SK-N-MC (cell line): ENCODE measurements around the gene SRRM2.

Experiments
- DNase-seq: peaks from one replicate; pipeline ENCODE4 v3.0.0-alpha.2; 2011; ENCODE audit warnings: low read depth, low spot score
- H3K27ac ChIP-seq: fragments of 200-600 bp; sonication (generic); 2 replicates; pipeline ENCODE4 v1.5.1; 2016; ENCODE audit warnings: mixed run types
- H3K36me3 ChIP-seq: fragments of 200-600 bp; sonication (generic); 2 replicates; pipeline ENCODE4 v1.6.1; 2017; ENCODE audit warnings: antibody characterized with exemption, low read length, mixed read lengths; ENCODE audit not compliant: insufficient read depth
- H3K4me3 ChIP-seq: fragments of 200-600 bp; sonication (generic); 2 replicates; pipeline ENCODE4 v1.5.1; 2016
- H3K9ac ChIP-seq: fragments of 200-600 bp; sonication (generic); 2 replicates; pipeline ENCODE4 v1.8.0; 2017; ENCODE audit warnings: mixed run types, mixed read lengths; ENCODE audit not compliant: insufficient read length
- H3K9me3 ChIP-seq: fragments of 200-600 bp; sonication (generic); 2 replicates; pipeline ENCODE4 v1.6.1; 2017; ENCODE audit warnings: low read depth, mild to moderate bottlenecking, antibody characterized with exemption, low read length, moderate library complexity, mixed read lengths
- EZH2 ChIP-seq: fragments of 200-600 bp; sonication (generic); IDR thresholded peaks from one replicate; pipeline ENCODE4 v1.6.1; 2017; ENCODE audit warnings: antibody characterized with exemption
- FOXP2 ChIP-seq: optimal IDR thresholded peaks from 2 replicates; pipeline ENCODE3; 2011; ENCODE audit warnings: mild to moderate bottlenecking, moderate library complexity; ENCODE audit not compliant: insufficient read depth; ENCODE audit errors: extremely low read length, control extremely low read depth
- POLR2AphosphoS5 ChIP-seq: IDR thresholded peaks from 2 replicates; pipeline ENCODE4 v1.6.1; 2012; ENCODE audit warnings: mild to moderate bottlenecking, low read depth, low read length, borderline replicate concordance

SRRM2 gene

DNA sequence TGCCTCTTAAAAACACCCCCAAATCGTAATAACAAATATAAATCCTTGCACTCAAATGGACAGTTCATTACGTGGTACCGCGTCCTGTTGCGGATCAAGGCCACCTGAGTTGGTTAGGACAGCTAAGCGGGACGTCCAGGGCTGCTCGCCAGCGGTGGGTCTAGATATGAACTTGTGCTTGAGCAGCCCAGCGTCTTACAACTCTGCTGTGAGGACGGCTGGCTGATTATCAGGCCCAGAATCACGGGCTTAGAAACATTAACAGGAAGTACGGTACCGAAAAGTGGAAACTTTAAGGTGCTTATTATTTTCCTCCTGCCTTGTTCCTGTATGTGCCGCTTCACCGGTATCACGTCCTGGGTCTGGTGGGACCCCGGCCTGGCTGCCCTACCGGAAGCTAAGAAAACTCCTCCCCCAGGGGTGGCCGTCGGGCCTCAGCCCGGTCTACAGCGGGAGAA lies 832 bp upstream of the SRRM2 start:
- DNase-seq: no peak
- Histone ChIP-seq H3K27ac (peak overlapping the region; percentile 99), H3K36me3 (peaks cover 32% of the 10 kb centered on the region), H3K9me3 (no peaks in the 10 kb centered on the region), H3K9ac (peak overlapping the region; percentile 94), H3K4me3 (peak overlapping the region; percentile 96)
- TF ChIP-seq POLR2AphosphoS5: no peak
- no peak for TF ChIP-seq FOXP2
- TF ChIP-seq EZH2: no peak

DNA sequence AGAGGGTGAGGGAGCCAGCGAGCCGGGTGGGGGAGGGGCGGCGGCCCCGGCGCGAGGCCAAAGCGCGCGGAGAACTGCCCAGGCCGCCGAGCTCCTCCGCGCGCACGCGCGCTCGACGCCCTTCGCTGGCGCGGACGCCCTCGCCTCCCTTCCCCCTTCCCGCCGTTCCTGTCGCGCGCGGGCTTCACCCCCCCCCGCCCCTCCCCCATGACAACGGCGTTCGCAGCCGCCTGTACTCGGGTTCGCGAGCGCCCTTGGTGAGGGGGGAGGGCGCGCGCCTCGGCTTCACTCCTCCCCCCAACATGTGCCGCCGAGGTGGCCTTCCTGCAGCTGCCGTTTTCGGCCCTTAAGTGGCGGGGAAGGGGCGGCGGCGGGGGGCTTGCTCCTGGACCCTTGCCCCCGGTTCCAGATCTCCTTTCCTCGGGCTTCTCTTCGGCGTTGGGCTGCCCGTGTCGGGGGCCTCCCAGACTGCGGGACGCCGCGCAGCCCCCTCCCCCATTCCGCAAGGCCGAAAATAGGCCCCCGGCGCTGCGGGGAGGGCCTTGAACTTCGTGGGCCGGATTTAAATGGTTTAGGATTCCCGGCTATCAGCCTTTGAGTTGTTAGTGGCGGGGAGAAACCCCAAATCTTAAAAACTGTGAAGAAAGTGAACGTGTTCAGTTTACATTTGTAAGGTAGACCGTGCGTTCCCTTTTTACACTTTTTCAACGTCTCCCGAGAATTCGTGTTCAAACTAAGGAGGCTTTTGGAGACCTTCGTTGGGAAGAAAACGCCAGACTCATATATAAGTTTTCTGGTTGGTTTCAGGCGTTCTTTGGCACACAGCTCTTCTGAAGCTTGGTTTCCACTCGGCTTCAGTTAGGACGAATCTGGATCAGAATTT lies 653 bp downstream of the SRRM2 start:
- DNase-seq: no peak
- peaks cover 47% of the 10 kb centered on the region for H3K36me3 ChIP-seq
- no peaks in the 10 kb centered on the region for H3K9me3 ChIP-seq
- TF ChIP-seq EZH2: no peak
- TF ChIP-seq FOXP2: no peak
- 0 out of 2 replicates have a peak, but pooled peaks have one; percentile 20 for TF ChIP-seq POLR2AphosphoS5
- H3K9ac ChIP-seq: peak overlapping the region; percentile 94
- H3K4me3 ChIP-seq: peak overlapping the region; percentile 96
- H3K27ac ChIP-seq: peak overlapping the region; percentile 99

DNA sequence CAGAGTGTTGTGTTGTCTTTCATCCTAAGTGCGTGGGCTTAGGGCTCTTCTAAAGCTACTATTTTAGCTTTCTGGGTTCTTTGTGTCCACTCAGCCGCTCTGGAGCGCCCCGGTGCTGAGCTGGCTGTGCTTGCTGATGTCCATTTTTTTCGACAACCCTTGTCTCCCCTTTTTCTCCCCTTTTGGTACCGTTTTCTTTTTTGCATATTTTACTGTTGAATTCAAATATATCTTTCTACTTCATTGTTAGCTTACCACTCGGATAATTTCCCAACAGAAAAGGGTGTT lies 1.2 kb downstream of the SRRM2 start:
- H3K9me3 ChIP-seq: no peaks in the 10 kb centered on the region
- H3K4me3 ChIP-seq: peak overlapping the region; percentile 96
- no peak for TF ChIP-seq FOXP2
- TF ChIP-seq POLR2AphosphoS5: no peak
- TF ChIP-seq EZH2: no peak
- peak overlapping the region; percentile 99 for H3K27ac ChIP-seq
- no peak for DNase-seq
- peak overlapping the region; percentile 94 for H3K9ac ChIP-seq
- H3K36me3 ChIP-seq: peaks cover 53% of the 10 kb centered on the region

DNA sequence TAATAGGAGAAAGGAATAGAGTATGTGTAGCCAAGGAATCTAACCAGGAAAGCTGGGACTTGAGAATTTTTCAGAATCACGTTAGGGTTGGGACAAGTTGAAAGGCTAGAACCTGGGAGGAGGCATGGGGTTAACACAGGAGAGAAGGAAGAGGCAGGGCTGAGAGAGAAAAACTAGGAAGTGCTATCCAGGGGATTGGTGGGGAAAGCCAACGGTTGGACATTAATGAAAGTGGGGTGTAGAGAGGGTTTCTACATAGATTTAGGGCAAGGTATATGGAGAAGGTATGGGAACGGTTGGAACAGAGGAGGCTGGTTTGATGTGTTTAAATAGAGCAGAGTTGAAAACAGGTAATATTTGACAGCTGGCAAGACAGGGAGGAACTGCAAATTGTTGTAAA lies 2.7 kb downstream of the SRRM2 start:
- Histone ChIP-seq H3K36me3 (peaks cover 67% of the 10 kb centered on the region), H3K9me3 (no peaks in the 10 kb centered on the region), H3K4me3 (peak overlapping the region; percentile 96), H3K27ac (peak overlapping the region; percentile 29), H3K9ac (peak overlapping the region; percentile 94)
- TF ChIP-seq EZH2 (no peak), POLR2AphosphoS5 (no peak), FOXP2 (no peak)
- no peak for DNase-seq

DNA sequence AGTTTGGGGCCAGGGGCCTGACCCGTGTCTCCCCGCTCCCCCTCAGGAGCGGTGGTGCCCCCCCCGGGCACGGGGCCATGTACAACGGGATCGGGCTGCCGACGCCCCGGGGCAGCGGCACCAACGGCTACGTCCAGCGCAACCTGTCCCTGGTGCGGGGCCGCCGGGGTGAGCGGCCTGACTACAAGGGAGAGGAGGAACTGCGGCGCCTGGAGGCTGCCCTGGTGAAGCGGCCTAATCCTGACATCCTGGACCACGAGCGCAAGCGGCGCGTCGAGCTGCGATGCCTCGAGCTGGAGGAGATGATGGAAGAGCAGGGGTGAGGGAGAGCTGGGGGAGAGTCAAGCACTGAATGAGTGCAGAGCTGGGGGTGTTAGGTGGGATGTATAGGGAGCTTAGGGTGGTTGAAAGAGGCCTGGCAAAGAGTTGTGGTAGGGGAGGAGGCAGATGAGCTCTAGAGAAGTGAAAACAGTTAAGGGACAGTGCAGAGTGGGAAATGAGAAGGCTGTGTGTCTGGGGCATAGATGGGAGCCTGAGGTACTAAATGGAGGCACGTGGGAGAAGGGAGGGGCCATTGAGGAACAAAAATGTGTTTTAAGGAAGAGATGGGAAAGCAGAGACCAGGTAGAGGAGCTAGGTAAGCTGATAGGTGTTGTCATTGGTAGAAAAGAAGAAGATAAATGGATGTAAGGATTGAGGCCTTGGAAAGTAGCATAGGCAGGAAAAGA lies 4.0 kb downstream of the SRRM2 start:
- no peak overlapping the region for H3K4me3 ChIP-seq
- TF ChIP-seq EZH2: no peak
- no peak for TF ChIP-seq POLR2AphosphoS5
- no peak for TF ChIP-seq FOXP2
- no peak for DNase-seq
- no peaks in the 10 kb centered on the region for H3K9me3 ChIP-seq
- H3K36me3 ChIP-seq: peaks cover 80% of the 10 kb centered on the region
- no peak overlapping the region for H3K27ac ChIP-seq
- no peak overlapping the region for H3K9ac ChIP-seq

DNA sequence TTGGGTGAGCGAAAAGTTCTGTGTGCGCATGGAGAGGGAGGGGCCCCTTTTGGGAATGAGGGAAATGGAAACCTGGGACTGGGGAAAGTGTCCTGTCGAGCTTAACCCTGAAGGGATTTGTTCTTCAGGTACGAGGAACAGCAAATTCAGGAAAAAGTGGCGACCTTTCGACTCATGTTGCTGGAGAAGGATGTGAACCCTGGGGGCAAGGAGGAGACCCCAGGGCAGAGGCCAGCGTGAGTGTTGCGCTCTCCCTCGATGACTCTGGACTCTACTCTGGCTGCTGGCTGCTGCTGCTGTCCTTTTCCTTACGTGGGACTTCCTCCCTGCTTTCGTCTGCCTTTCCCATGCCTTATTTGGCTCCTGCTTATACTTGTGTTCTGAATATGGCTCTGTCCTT lies 4.9 kb downstream of the SRRM2 start:
- Histone ChIP-seq H3K27ac (no peak overlapping the region), H3K36me3 (peaks cover 89% of the 10 kb centered on the region), H3K9ac (no peak overlapping the region), H3K4me3 (no peak overlapping the region), H3K9me3 (no peaks in the 10 kb centered on the region)
- DNase-seq: no peak
- TF ChIP-seq FOXP2 (no peak), POLR2AphosphoS5 (no peak), EZH2 (no peak)

GRCh38 chr16:2761472-2761871 lies 9.0 kb downstream of the SRRM2 start:
- Histone ChIP-seq H3K9me3 (no peaks in the 10 kb centered on the region), H3K9ac (no peak overlapping the region), H3K27ac (no peak overlapping the region), H3K4me3 (no peak overlapping the region), H3K36me3 (peaks cover 100% of the 10 kb centered on the region)
- TF ChIP-seq FOXP2 (no peak), EZH2 (no peak), POLR2AphosphoS5 (no peak)
- DNase-seq: no peak

DNA sequence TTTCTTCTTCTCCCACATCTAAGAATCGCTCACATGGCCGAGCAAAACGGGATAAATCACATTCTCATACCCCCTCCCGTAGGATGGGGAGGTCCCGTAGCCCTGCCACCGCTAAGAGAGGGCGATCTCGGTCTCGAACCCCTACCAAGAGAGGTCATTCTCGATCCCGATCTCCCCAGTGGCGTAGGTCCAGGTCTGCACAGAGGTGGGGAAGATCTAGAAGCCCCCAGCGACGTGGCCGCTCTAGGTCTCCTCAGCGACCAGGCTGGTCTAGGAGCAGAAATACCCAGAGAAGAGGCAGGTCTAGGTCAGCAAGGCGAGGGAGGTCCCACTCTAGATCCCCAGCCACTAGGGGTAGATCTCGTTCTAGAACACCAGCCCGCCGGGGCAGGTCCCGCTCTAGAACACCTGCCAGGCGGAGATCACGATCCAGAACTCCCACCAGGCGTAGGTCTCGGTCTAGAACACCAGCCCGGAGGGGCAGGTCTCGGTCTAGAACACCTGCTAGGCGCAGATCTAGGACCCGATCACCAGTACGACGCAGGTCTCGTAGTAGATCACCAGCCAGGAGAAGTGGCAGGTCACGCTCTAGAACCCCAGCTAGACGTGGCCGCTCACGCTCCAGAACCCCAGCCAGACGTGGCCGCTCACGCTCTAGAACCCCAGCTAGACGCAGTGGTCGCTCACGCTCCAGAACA lies 9.6 kb downstream of the SRRM2 start:
- peaks cover 100% of the 10 kb centered on the region for H3K36me3 ChIP-seq
- no peak overlapping the region for H3K4me3 ChIP-seq
- H3K9me3 ChIP-seq: no peaks in the 10 kb centered on the region
- no peak overlapping the region for H3K9ac ChIP-seq
- H3K27ac ChIP-seq: no peak overlapping the region
- no peak for TF ChIP-seq POLR2AphosphoS5
- TF ChIP-seq EZH2: no peak
- TF ChIP-seq FOXP2: no peak
- DNase-seq: no peak
